Liver (tissue), 9 donors: ENCODE data around the gene GLIPR2. TPM values are rescaled to one million over a fixed set of nuclear protein-coding genes. Genes with fewer than 3 reads are reported as not detected.

Experiments used
- DNase-seq: peaks from one replicate; pipeline ENCODE4 v3.0.0-alpha.2; 2017; ENCODE audit warnings: low spot score
- H3K27ac ChIP-seq, 2 donors: one replicate each; pipeline ENCODE4 v1.7.0; 2013; ENCODE audit warnings: inconsistent platforms in 2 of 2, low read length in 2 of 2, control low read depth in 1 of 2, low read depth in 1 of 2, mild to moderate bottlenecking in 1 of 2
- H3K27me3 ChIP-seq, 4 donors: one replicate each; pipeline versions ENCODE4 v1.6.1 to v1.7.0; 2013; ENCODE audit warnings: low read length in 3 of 4, inconsistent platforms in 1 of 4, mild to moderate bottlenecking in 1 of 4, moderate library complexity in 1 of 4; ENCODE audit not compliant: control insufficient read depth in 4 of 4, insufficient read depth in 4 of 4
- H3K36me3 ChIP-seq, 4 donors: one replicate each; pipeline versions ENCODE4 v1.6.1 to v1.7.0; 2013; ENCODE audit warnings: low read length in 3 of 4, mild to moderate bottlenecking in 3 of 4, low read depth in 1 of 4, moderate library complexity in 1 of 4; ENCODE audit not compliant: control insufficient read depth in 4 of 4, insufficient read depth in 3 of 4
- H3K4me1 ChIP-seq, 4 donors: one replicate each; pipeline versions ENCODE4 v1.6.1 to v1.7.0; 2013; ENCODE audit warnings: low read length in 3 of 4, mild to moderate bottlenecking in 3 of 4, moderate library complexity in 1 of 4; ENCODE audit not compliant: control insufficient read depth in 4 of 4, insufficient read depth in 4 of 4
- H3K4me3 ChIP-seq, 3 donors: one replicate each; pipeline versions ENCODE4 v1.6.1 to v1.7.0; 2013; ENCODE audit warnings: low read length in 3 of 3, control low read depth in 1 of 3, low read depth in 1 of 3, mild to moderate bottlenecking in 1 of 3
- H3K9ac ChIP-seq, 2 donors: one replicate each; pipeline ENCODE4 v1.7.0; 2013; ENCODE audit warnings: low read length in 2 of 2, mild to moderate bottlenecking in 2 of 2, moderate library complexity in 2 of 2, control low read depth in 1 of 2, low read depth in 1 of 2
- H3K9me3 ChIP-seq, 4 donors: one replicate each; pipeline versions ENCODE4 v1.6.1 to v1.7.0; 2013; ENCODE audit warnings: low read length in 3 of 4; ENCODE audit not compliant: control insufficient read depth in 4 of 4
- EGR1 ChIP-seq, 2 donors: IDR thresholded peaks; 2 replicates each; pipeline ENCODE4 v1.6.1; 2016 to 2018; ENCODE audit warnings: antibody characterized with exemption in 2 of 2, low read depth in 2 of 2
- FOXA1 ChIP-seq: IDR thresholded peaks from 2 replicates; pipeline ENCODE4 v1.6.1; 2016; ENCODE audit warnings: antibody characterized with exemption
- FOXA2 ChIP-seq: IDR thresholded peaks from 2 replicates; pipeline ENCODE4 v1.6.1; 2016; ENCODE audit warnings: antibody characterized with exemption
- GABPA ChIP-seq, 2 donors: IDR thresholded peaks in 1 of 2; conservative IDR thresholded peaks in 1 of 2; 2 replicates each; pipeline ENCODE4 v1.6.1; 2016; ENCODE audit warnings: antibody characterized with exemption in 2 of 2, mild to moderate bottlenecking in 1 of 2, moderate library complexity in 1 of 2
- HNF4A ChIP-seq, 2 donors: conservative IDR thresholded peaks; 2 replicates each; pipeline ENCODE4 v1.6.1; 2016; ENCODE audit warnings: antibody characterized with exemption in 2 of 2, mild to moderate bottlenecking in 2 of 2
- HNF4G ChIP-seq: IDR thresholded peaks from 2 replicates; pipeline ENCODE4 v1.6.1; 2016; ENCODE audit warnings: antibody characterized with exemption
- NR2F2 ChIP-seq: IDR thresholded peaks from 2 replicates; pipeline ENCODE4 v1.6.1; 2016; ENCODE audit warnings: antibody characterized with exemption
- RAD21 ChIP-seq, 2 donors: IDR thresholded peaks; 2 replicates each; pipeline ENCODE4 v1.6.1; 2016; ENCODE audit warnings: antibody characterized with exemption in 2 of 2, mild to moderate bottlenecking in 2 of 2
- RXRA ChIP-seq, 2 donors: IDR thresholded peaks; 2 replicates each; pipeline ENCODE4 v1.6.1; 2017 to 2018; ENCODE audit warnings: antibody characterized with exemption in 2 of 2, mild to moderate bottlenecking in 1 of 2
- SP1 ChIP-seq: IDR thresholded peaks from 2 replicates; pipeline ENCODE4 v1.6.1; 2018; ENCODE audit warnings: antibody characterized with exemption, mild to moderate bottlenecking
- TAF1 ChIP-seq: conservative IDR thresholded peaks from 2 replicates; pipeline ENCODE4 v1.6.1; 2016; ENCODE audit warnings: antibody characterized with exemption, mild to moderate bottlenecking
- YY1 ChIP-seq: IDR thresholded peaks from 2 replicates; pipeline ENCODE4 v1.6.1; 2016; ENCODE audit warnings: antibody characterized with exemption, mild to moderate bottlenecking
- WGBS: extraction: QIAGEN DNeasy Blood & Tissue Kit; methylation state at CpG from one replicate; pipeline ENCODE4 v1.1.7; 2013; 5-methylcytosine and 5-hydroxymethylcytosine counted together
- polyA plus RNA-seq, 2 donors: library from polyadenylated mRNA; stranded (reverse) in 1 of 2; unstranded in 1 of 2; fragments of 200-250 nt in 1 of 2; fragments of >200 nt in 1 of 2; fragmentation: Nextera tagmentation in 1 of 2; extraction: Ambion mirVana in 1 of 2; gene quantifications; one replicate each; pipeline versions ENCODE4 v1.2.1 to v1.2.3, GENCODE V29; 2013 to 2015
- total RNA-seq, 2 donors: library from RNA; depleted of rRNA; stranded (reverse); fragments of >200 nt; gene quantifications; one replicate each; pipeline ENCODE4 v1.2.3, GENCODE V29; 2014
- TF ChIP-seq, protein P1 (sequence below): IDR thresholded peaks from 2 replicates; pipeline ENCODE4 v1.6.1; 2016; ENCODE audit warnings: antibody characterized with exemption
- TF ChIP-seq, protein P2 (sequence below): IDR thresholded peaks from 2 replicates; pipeline ENCODE4 v1.6.1; 2016; ENCODE audit warnings: antibody characterized with exemption
- TF ChIP-seq, protein P3 (sequence below): IDR thresholded peaks from 2 replicates; pipeline ENCODE4 v1.6.1; 2016; ENCODE audit warnings: antibody characterized with exemption
- TF ChIP-seq, protein P4 (sequence below): IDR thresholded peaks from 2 replicates; pipeline ENCODE4 v1.6.1; 2016; ENCODE audit warnings: antibody characterized with exemption, mild to moderate bottlenecking
- TF ChIP-seq, protein P5 (sequence below): fragments of 150-350 bp; IDR thresholded peaks from 2 replicates; pipeline ENCODE4 v1.5.1; 2017; ENCODE audit warnings: improper control_type of control experiment, low read depth, low read length; ENCODE audit not compliant: missing input control
- donor health status: healthy.
- donor health status: healthy.
- donor health status: healthy.
- donor health status: healthy.
- donor health status: healthy.

The GLIPR2 gene
- total and polyA plus RNA-seq, 4 donors: 1.7 to 17.6 (median 2.9) TPM

DNA sequence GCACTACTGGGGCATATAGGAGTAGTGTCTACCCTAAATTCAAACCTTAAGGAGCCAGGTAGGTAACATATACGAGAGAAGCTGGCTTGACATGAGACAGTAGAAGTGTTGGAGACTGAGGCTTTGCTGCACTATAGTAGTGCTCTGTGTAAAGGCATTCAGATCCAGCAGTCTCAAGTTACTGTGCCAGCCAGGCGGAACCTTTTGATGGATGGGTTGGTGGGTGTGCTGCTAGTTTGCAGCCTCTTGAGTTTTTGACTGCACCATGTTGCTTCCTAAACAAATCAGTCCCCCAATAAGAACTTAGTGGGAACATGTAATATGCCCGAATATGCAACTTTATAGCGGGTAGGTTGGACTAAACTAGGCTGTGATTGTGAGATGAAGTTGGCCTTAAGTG lies 55.7 kb downstream of the GLIPR2 start (continued):
- TF ChIP-seq, protein P1, sequence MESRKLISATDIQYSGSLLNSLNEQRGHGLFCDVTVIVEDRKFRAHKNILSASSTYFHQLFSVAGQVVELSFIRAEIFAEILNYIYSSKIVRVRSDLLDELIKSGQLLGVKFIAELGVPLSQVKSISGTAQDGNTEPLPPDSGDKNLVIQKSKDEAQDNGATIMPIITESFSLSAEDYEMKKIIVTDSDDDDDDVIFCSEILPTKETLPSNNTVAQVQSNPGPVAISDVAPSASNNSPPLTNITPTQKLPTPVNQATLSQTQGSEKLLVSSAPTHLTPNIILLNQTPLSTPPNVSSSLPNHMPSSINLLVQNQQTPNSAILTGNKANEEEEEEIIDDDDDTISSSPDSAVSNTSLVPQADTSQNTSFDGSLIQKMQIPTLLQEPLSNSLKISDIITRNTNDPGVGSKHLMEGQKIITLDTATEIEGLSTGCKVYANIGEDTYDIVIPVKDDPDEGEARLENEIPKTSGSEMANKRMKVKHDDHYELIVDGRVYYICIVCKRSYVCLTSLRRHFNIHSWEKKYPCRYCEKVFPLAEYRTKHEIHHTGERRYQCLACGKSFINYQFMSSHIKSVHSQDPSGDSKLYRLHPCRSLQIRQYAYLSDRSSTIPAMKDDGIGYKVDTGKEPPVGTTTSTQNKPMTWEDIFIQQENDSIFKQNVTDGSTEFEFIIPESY: no peak
- TF ChIP-seq, protein P2, sequence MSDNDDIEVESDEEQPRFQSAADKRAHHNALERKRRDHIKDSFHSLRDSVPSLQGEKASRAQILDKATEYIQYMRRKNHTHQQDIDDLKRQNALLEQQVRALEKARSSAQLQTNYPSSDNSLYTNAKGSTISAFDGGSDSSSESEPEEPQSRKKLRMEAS: no peak
- TF ChIP-seq HNF4A (conservative IDR thresholded peaks at IDR 0.05) (no peak), FOXA1 (no peak), EGR1 (IDR thresholded peaks at IDR 0.05; ENCODE audit: low read depth in 2 of 2) (no peak), GABPA (IDR thresholded peaks at IDR 0.05 in 1 of 2, conservative IDR thresholded peaks at IDR 0.05 in 1 of 2) (no peak)
- TF ChIP-seq, protein P3, sequence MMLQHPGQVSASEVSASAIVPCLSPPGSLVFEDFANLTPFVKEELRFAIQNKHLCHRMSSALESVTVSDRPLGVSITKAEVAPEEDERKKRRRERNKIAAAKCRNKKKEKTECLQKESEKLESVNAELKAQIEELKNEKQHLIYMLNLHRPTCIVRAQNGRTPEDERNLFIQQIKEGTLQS: no peak

DNA sequence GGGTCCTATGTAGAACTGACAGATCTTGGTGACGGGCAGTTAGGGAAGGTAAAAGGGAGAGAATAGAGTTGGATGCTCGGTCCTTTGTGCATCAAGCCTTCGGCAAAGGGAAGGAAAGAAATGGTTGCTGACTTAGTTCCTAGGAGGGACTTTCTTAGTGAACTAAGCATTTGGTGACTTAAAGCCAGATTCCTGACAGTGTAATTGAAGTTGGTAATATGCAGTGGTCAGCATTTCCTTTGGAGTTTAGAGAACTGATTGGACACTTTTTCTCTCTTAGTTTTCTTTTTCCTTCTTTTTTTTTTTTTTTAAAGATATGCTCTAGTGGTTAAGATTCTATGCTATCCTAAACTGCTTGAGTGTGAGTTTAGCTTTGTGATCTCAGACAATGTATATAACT lies 56.5 kb downstream of the GLIPR2 start:
- peak overlapping the region in 1 of 3 donors; percentile 1 for H3K4me3 ChIP-seq
- peaks cover 0 to 33% (median 19%) of the 10 kb centered on the region in 4 donors for H3K4me1 ChIP-seq
- peaks cover 0 to 3% (median 1%) of the 10 kb centered on the region in 4 donors for H3K36me3 ChIP-seq
- 76% methylated on average over 3 of the region's 3 CpGs for WGBS
- peak overlapping the region; percentile 23 to 30 for H3K9ac ChIP-seq
- no peak for DNase-seq
- no peak for TF ChIP-seq YY1
- TF ChIP-seq, protein P4, sequence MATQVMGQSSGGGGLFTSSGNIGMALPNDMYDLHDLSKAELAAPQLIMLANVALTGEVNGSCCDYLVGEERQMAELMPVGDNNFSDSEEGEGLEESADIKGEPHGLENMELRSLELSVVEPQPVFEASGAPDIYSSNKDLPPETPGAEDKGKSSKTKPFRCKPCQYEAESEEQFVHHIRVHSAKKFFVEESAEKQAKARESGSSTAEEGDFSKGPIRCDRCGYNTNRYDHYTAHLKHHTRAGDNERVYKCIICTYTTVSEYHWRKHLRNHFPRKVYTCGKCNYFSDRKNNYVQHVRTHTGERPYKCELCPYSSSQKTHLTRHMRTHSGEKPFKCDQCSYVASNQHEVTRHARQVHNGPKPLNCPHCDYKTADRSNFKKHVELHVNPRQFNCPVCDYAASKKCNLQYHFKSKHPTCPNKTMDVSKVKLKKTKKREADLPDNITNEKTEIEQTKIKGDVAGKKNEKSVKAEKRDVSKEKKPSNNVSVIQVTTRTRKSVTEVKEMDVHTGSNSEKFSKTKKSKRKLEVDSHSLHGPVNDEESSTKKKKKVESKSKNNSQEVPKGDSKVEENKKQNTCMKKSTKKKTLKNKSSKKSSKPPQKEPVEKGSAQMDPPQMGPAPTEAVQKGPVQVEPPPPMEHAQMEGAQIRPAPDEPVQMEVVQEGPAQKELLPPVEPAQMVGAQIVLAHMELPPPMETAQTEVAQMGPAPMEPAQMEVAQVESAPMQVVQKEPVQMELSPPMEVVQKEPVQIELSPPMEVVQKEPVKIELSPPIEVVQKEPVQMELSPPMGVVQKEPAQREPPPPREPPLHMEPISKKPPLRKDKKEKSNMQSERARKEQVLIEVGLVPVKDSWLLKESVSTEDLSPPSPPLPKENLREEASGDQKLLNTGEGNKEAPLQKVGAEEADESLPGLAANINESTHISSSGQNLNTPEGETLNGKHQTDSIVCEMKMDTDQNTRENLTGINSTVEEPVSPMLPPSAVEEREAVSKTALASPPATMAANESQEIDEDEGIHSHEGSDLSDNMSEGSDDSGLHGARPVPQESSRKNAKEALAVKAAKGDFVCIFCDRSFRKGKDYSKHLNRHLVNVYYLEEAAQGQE: no peak
- TF ChIP-seq RAD21 (IDR thresholded peaks at IDR 0.05): no peak
- no peak for TF ChIP-seq EGR1 (IDR thresholded peaks at IDR 0.05; ENCODE audit: low read depth in 2 of 2)
- no peak for TF ChIP-seq RXRA (IDR thresholded peaks at IDR 0.05)
- no peak for TF ChIP-seq HNF4G
- TF ChIP-seq NR2F2: no peak
- no peak for TF ChIP-seq SP1
- TF ChIP-seq FOXA2: no peak
- TF ChIP-seq, protein P1: no peak
- TF ChIP-seq GABPA (IDR thresholded peaks at IDR 0.05 in 1 of 2, conservative IDR thresholded peaks at IDR 0.05 in 1 of 2): no peak
- TF ChIP-seq FOXA1: no peak
- TF ChIP-seq TAF1: no peak
- TF ChIP-seq, protein P5, sequence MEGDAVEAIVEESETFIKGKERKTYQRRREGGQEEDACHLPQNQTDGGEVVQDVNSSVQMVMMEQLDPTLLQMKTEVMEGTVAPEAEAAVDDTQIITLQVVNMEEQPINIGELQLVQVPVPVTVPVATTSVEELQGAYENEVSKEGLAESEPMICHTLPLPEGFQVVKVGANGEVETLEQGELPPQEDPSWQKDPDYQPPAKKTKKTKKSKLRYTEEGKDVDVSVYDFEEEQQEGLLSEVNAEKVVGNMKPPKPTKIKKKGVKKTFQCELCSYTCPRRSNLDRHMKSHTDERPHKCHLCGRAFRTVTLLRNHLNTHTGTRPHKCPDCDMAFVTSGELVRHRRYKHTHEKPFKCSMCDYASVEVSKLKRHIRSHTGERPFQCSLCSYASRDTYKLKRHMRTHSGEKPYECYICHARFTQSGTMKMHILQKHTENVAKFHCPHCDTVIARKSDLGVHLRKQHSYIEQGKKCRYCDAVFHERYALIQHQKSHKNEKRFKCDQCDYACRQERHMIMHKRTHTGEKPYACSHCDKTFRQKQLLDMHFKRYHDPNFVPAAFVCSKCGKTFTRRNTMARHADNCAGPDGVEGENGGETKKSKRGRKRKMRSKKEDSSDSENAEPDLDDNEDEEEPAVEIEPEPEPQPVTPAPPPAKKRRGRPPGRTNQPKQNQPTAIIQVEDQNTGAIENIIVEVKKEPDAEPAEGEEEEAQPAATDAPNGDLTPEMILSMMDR: no peak
- TF ChIP-seq, protein P2: no peak
- TF ChIP-seq, protein P3: no peak
- no peak for TF ChIP-seq HNF4A (conservative IDR thresholded peaks at IDR 0.05)
- H3K27ac ChIP-seq: no peak overlapping the region
- H3K27me3 ChIP-seq: no peaks in the 10 kb centered on the region
- no peaks in the 10 kb centered on the region for H3K9me3 ChIP-seq
